Measurements from ENCODE around the gene BMI1.

BMI1 gene

GRCh38 chr10:22366435-22366703, 45.5 kb downstream of the BMI1 start:
- TF ChIP-seq CTCF (IDR thresholded peaks at IDR 0.05; ENCODE audit: insufficient read depth, low read length), result no peak
- no peak for TF ChIP-seq SPI1 (IDR thresholded peaks at IDR 0.05; ENCODE audit: borderline replicate concordance, low read depth)
- no peak for TF ChIP-seq REST (IDR thresholded peaks at IDR 0.05; ENCODE audit: insufficient replicate concordance, low read depth)
- no peak for TF ChIP-seq POLR2AphosphoS5 (IDR thresholded peaks at IDR 0.05; ENCODE audit: low read depth)
- TF ChIP-seq GABPA (IDR thresholded peaks at IDR 0.05; ENCODE audit: low read depth), result no peak
- Histone ChIP-seq H3K27ac (replicated peaks) (no peak overlapping the region), H3K4me3 (replicated peaks; ENCODE audit: insufficient read depth, low read length) (no peak overlapping the region), H3K27me3 (ENCODE audit: insufficient read depth, poor library complexity, severe bottlenecking) (no peaks in the 10 kb centered on the region)
- DNase-seq (ENCODE audit: low read depth in 1 of 2, low spot score in 1 of 2), result no peak

- DNase-seq (ENCODE audit: low read depth in 1 of 2, low spot score in 1 of 2), result no peak
- Histone ChIP-seq H3K27me3 (ENCODE audit: insufficient read depth, poor library complexity, severe bottlenecking) (no peaks in the 10 kb centered on the region), H3K4me3 (replicated peaks; ENCODE audit: insufficient read depth, low read length) (no peak overlapping the region), H3K27ac (replicated peaks) (no peak overlapping the region)
- no peak for TF ChIP-seq SPI1 (IDR thresholded peaks at IDR 0.05; ENCODE audit: borderline replicate concordance, low read depth)
These were observed 45.9 kb downstream of the BMI1 start for GRCh38 chr10:22366771-22367170.

- Histone ChIP-seq H3K4me3 (replicated peaks; ENCODE audit: insufficient read depth, low read length) (no peak overlapping the region), H3K27ac (replicated peaks) (no peak overlapping the region), H3K27me3 (ENCODE audit: insufficient read depth, poor library complexity, severe bottlenecking) (no peaks in the 10 kb centered on the region)
- no peak for TF ChIP-seq POLR2AphosphoS5 (IDR thresholded peaks at IDR 0.05; ENCODE audit: low read depth)
- no peak for TF ChIP-seq REST (IDR thresholded peaks at IDR 0.05; ENCODE audit: insufficient replicate concordance, low read depth)
- TF ChIP-seq CTCF (IDR thresholded peaks at IDR 0.05; ENCODE audit: insufficient read depth, low read length), result no peak
- no peak for TF ChIP-seq SPI1 (IDR thresholded peaks at IDR 0.05; ENCODE audit: borderline replicate concordance, low read depth)
- TF ChIP-seq GABPA (IDR thresholded peaks at IDR 0.05; ENCODE audit: low read depth), result no peak
- DNase-seq (ENCODE audit: low read depth in 1 of 2, low spot score in 1 of 2), result no peak
These were observed 46.6 kb downstream of the BMI1 start for GRCh38 chr10:22367471-22367870.

- no peaks in the 10 kb centered on the region for H3K27me3 ChIP-seq (ENCODE audit: insufficient read depth, poor library complexity, severe bottlenecking)
- H3K27ac ChIP-seq (replicated peaks), result no peak overlapping the region
- no peak overlapping the region for H3K4me3 ChIP-seq (replicated peaks; ENCODE audit: insufficient read depth, low read length)
- TF ChIP-seq GABPA (IDR thresholded peaks at IDR 0.05; ENCODE audit: low read depth) (no peak), POLR2AphosphoS5 (IDR thresholded peaks at IDR 0.05; ENCODE audit: low read depth) (no peak), REST (IDR thresholded peaks at IDR 0.05; ENCODE audit: insufficient replicate concordance, low read depth) (no peak), CTCF (IDR thresholded peaks at IDR 0.05; ENCODE audit: insufficient read depth, low read length) (no peak), SPI1 (IDR thresholded peaks at IDR 0.05; ENCODE audit: borderline replicate concordance, low read depth) (no peak)
- DNase-seq (ENCODE audit: low read depth in 1 of 2, low spot score in 1 of 2), result no peak
These were observed 47.5 kb downstream of the BMI1 start for GRCh38 chr10:22368402-22368801.

All from HL-60 (cell line).